Measurements from ENCODE around the gene FBXO24. TPM values are rescaled to one million over a fixed set of nuclear protein-coding genes. Genes with fewer than 3 reads are reported as not detected.

The FBXO24 gene
- total and polyA plus RNA-seq, 11 donors: 0.11 to 0.75 (median 0.31) TPM; not detected in 4

- Histone ChIP-seq H3K4me1 (no peaks in the 10 kb centered on the region), H3K4me3 (no peak overlapping the region), H3K9me3 (no peaks in the 10 kb centered on the region), H3K27me3 (peaks cover 0 to 36% (median 5%) of the 10 kb centered on the region in 9 donors), H3K36me3 (no peaks in the 10 kb centered on the region), H3K27ac (no peak overlapping the region)
- WGBS, 4 donors: 69 to 70% (median 70%) methylated on average over 18 to 24 of the region's 24 CpGs
- DNase-seq (no peak), ATAC-seq (peak in 1 of 4 donors; percentile 21)
- intact Hi-C loops (cut with DNase I): loop anchor here in 1 of 10 donors (5.0 kb wide), 1 partner anchor 412 kb away; no protein-coding TSS in a partner anchor
- TF ChIP-seq POLR2A (IDR thresholded peaks at IDR 0.05) (no peak), CTCF (IDR thresholded peaks at IDR 0.05) (no peak)
Observed at GRCh38 chr7:100640517-100641440, 54.7 kb downstream of the FBXO24 start.

GRCh38 chr7:100641463-100641859 lies 55.3 kb downstream of the FBXO24 start, which contains the start of gene TFR2:
Gene TFR2, minus strand, starts transcription at chr7:100641552. Its CDS starts 43 bp downstream, at chr7:100641509.
- Histone ChIP-seq H3K4me1 (no peaks in the 10 kb centered on the region), H3K27me3 (peaks cover 0 to 43% (median 7%) of the 10 kb centered on the region in 9 donors), H3K36me3 (no peaks in the 10 kb centered on the region), H3K27ac (no peak within 1 kb of the TSS), H3K9me3 (no peaks in the 10 kb centered on the region), H3K4me3 (no peak within 1 kb of the TSS)
- DNase-seq (no peak), ATAC-seq (no peak)
- intact Hi-C loops (cut with DNase I): loop anchor here in 1 of 10 donors (5.0 kb wide), 1 partner anchor 411 kb away; no protein-coding TSS in a partner anchor
- WGBS, 4 donors: 44 to 50% (median 46%) methylated on average over 10 of the region's 10 CpGs
- no peak for TF ChIP-seq POLR2A (IDR thresholded peaks at IDR 0.05)
- no peak for TF ChIP-seq CTCF (IDR thresholded peaks at IDR 0.05)

- TF ChIP-seq CTCF (IDR thresholded peaks at IDR 0.05): no peak
- no peak for TF ChIP-seq POLR2A (IDR thresholded peaks at IDR 0.05)
- H3K27me3 ChIP-seq: peaks cover 0 to 49% (median 9%) of the 10 kb centered on the region in 9 donors
- no peaks in the 10 kb centered on the region for H3K9me3 ChIP-seq
- H3K36me3 ChIP-seq: no peaks in the 10 kb centered on the region
- 76 to 80% (median 77%) methylated on average over 10 of the region's 10 CpGs for WGBS, 4 donors
- no peak overlapping the region for H3K27ac ChIP-seq
- no peak overlapping the region for H3K4me3 ChIP-seq
- H3K4me1 ChIP-seq: no peaks in the 10 kb centered on the region
- intact Hi-C loops (cut with DNase I): loop anchor here in 1 of 10 donors (5.0 kb wide), 1 partner anchor 410 kb away; no protein-coding TSS in a partner anchor
- ATAC-seq: no peak
- no peak for DNase-seq
Observed at GRCh38 chr7:100641860-100642533, 55.9 kb downstream of the FBXO24 start.

GRCh38 chr7:100642534-100642907 lies 56.4 kb downstream of the FBXO24 start:
- H3K4me1 ChIP-seq: no peaks in the 10 kb centered on the region
- H3K27ac ChIP-seq: no peak overlapping the region
- WGBS, 4 donors: 47 to 57% (median 51%) methylated on average over 10 to 11 of the region's 11 CpGs
- H3K4me3 ChIP-seq: no peak overlapping the region
- TF ChIP-seq POLR2A (IDR thresholded peaks at IDR 0.05) (no peak), CTCF (IDR thresholded peaks at IDR 0.05) (no peak)
- ATAC-seq (no peak), DNase-seq (no peak)
- peaks cover 0 to 49% (median 14%) of the 10 kb centered on the region in 9 donors for H3K27me3 ChIP-seq
- H3K9me3 ChIP-seq: no peaks in the 10 kb centered on the region
- no peaks in the 10 kb centered on the region for H3K36me3 ChIP-seq
- intact Hi-C loops (cut with DNase I): loop anchor here in 1 of 10 donors (5.0 kb wide), 1 partner anchor 410 kb away; no protein-coding TSS in a partner anchor

All from heart left ventricle (tissue), 16 donors.